GM19193 (cell line): ENCODE data around the gene NR1H2.

Source experiments
- POLR2A ChIP-seq: IDR thresholded peaks from 4 replicates; pipeline ENCODE4 v1.6.1; 2011; ENCODE audit not compliant: insufficient read depth, insufficient read length; ENCODE audit errors: extremely low read depth

Gene NR1H2

DNA sequence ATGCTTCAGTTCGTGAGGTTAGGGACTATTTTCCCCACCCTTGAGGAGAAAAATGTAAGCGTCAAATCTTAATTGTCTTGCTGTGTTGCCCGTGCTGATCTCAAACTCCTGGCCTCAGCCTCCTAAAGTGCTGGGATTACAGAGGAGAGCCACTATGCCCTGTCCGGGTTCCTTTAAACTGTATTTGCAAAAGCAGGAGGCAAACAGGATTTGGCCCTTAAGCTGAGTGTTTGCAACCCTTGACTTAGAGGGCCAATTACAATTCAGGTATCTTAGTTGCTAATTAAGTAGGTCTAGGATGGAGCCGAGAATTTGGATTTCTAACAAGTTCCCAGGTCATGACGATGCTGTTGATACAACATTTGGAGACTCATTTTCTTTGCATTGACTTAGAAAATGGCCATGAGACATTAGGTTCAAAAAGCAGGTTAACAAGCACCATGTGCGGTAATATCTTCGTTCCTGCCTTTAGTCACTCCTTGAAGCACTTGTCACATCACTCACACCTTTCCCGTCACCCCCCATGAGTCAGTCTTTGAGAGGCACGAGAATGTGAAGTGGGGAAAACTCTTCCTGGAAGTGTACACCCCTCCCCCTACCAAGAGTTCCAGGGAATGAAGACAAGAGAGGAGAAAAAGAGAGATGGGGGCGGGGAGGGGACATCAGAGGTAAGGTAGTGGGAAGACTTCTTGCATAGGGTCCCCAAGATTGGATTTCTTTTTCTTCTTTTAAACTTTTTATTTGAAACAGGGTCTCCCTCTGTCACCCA, 13.4 kb upstream of the NR1H2 start:
- TF ChIP-seq POLR2A = no peak

DNA sequence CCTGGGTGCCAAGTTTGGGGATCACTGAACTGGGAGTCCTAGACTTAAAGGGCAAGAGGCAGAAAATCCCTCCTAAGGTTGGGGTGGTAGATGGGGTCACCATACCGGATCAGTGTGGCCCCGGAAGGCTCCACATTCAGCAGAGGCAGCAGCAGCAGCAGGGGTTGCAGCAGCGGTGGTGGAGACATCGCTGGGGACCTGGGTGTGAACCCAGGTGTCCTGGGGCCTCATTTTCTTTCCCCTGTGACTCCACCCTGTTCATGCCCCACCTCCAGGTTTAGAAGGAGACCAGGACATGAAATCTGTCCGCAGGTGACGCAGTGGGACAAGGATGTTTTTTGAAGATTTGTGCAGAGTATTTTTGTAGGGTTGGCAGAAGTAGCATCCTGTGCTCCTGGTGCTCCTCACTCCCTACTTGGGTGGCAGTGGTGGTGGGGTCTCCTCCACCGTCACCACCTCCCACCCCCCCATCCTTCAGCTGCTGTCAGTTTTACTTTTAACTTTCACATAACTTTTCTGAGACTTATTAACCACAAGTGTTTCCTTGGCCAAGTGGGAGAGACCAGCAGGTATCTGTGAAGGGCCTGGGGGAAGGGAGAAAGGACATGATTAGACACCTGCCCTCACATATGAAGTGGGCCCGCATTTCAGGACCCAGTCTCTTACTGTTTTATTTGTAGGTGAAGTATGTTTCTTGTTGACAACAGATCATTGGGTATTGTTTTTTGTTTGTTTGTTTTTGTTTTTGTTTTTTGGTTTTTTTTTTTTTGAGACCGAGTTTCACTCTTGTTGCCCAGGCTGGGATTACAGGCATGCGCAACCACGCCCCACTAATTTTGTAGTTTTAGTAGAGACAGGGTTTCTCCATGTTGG, 10.6 kb upstream of the NR1H2 start, which contains the start of gene NAPSA:
NAPSA (minus strand) TSS at position 206 of the 873 bp plus-strand sequence; CDS start at position 188, 18 bp downstream.
- TF ChIP-seq POLR2A = no peak

DNA sequence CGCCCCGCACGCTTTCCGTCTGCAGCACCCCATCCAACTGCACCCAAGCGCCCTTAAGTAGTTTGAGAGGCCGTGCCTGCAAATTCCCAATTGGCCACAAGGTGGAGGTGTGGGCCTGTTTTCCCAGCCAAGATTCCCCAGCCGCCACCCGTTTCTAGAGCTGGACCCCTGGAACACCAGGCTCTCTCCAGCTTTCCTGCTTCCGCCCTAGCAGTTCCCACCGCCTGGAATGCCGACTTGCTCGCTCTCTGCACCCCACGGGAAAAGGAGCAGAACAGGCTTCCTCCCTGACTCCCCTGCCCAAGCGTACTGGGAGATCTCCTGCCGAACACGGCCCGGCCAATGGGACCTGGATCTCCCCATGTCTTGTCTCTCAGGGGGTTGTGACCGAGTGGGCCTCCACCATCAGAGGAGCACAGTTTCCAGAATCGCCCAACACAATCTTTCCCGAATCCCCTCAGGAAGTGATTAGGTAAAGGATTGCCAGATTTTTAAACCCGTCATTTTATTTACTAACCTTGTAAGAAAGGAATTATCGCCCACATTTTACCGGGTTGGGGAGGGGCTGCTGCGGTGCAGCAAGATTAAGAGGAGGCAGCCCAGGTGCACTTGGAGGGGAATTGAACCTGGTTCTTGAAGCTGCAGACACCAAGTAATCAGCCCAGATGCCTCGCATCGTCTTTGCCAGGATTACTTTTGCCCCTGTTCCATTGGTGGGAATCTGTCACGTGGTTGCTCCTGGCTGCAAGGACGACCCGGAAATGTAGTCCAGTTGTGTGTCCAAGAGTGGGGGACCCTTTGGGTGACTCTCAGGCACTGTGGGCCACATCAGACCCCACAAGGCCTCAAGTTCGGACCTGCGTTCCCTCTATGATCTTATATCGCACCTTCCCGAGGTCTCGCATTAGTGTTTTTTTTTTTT, 7.3 kb upstream of the NR1H2 start:
- TF ChIP-seq POLR2A = peak; percentile 27

- no peak for TF ChIP-seq POLR2A
These were observed 4.3 kb upstream of the NR1H2 start for GRCh38 chr19:50371914-50372475.

GRCh38 chr19:50377051-50377461, 799 bp downstream of the NR1H2 start:
- no peak for TF ChIP-seq POLR2A

GRCh38 chr19:50377517-50377916, 1.3 kb downstream of the NR1H2 start:
- no peak for TF ChIP-seq POLR2A

DNA sequence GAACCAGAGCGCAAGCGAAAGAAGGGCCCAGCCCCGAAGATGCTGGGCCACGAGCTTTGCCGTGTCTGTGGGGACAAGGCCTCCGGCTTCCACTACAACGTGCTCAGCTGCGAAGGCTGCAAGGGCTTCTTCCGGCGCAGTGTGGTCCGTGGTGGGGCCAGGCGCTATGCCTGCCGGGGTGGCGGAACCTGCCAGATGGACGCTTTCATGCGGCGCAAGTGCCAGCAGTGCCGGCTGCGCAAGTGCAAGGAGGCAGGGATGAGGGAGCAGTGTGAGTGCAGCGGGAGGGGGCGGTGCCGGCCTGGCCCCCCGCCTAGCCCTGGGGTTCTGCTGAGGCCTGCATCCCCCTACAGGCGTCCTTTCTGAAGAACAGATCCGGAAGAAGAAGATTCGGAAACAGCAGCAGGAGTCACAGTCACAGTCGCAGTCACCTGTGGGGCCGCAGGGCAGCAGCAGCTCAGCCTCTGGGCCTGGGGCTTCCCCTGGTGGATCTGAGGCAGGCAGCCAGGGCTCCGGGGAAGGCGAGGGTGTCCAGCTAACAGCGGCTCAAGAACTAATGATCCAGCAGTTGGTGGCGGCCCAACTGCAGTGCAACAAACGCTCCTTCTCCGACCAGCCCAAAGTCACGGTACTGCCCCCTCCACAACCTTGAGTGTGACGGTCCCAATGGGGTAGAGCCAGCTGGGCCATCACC, 2.1 kb downstream of the NR1H2 start:
- no peak for TF ChIP-seq POLR2A

DNA sequence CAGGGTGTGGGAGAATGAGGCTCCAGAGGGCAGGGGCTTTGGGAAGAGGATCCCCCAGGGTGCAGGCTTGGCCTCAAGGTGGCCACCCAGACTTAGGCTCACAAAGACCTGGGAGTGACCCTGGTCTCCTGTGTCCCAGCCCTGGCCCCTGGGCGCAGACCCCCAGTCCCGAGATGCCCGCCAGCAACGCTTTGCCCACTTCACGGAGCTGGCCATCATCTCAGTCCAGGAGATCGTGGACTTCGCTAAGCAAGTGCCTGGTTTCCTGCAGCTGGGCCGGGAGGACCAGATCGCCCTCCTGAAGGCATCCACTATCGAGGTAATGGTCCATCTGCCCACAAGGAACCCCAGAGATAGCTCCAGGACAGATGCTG, 2.6 kb downstream of the NR1H2 start:
- no peak for TF ChIP-seq POLR2A

DNA sequence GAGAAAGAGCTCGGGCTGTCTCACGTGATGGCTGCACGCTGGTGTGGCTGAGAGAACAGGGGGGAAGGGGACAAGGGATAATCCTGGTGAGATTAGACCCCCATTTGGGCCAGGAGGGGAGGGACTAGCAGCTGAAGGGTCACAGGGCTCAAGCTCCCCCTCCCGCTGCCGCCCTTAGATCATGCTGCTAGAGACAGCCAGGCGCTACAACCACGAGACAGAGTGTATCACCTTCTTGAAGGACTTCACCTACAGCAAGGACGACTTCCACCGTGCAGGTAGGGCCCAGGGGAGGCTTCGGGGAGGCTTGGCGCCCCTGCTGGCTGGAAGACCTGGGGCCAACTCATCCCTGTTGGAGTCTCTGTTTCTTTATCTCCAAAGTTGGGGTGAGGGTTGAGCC, 3.3 kb downstream of the NR1H2 start:
- no peak for TF ChIP-seq POLR2A

GRCh38 chr19:50380137-50380536, 3.9 kb downstream of the NR1H2 start:
- no peak for TF ChIP-seq POLR2A

DNA sequence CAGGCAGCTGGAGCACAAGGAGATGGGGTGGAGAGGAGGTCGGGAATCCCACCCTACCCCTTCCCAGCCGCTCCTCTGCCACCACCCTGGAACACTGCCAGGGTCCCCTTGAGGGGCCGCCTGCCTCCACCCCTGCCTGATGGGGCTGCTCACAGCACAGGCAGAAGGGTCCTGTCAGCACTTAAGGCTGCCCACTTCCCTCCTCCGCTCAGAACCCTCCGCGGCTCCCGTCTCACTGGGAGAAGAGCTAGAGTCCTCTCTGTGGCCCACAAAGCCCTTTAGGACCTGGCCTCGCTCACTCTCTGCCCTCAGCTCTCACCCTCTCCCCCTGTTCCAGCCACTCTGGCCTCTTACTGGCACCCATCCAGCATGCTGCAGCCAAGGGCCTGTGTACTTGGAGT, 4.5 kb downstream of the NR1H2 start:
- TF ChIP-seq POLR2A = no peak

DNA sequence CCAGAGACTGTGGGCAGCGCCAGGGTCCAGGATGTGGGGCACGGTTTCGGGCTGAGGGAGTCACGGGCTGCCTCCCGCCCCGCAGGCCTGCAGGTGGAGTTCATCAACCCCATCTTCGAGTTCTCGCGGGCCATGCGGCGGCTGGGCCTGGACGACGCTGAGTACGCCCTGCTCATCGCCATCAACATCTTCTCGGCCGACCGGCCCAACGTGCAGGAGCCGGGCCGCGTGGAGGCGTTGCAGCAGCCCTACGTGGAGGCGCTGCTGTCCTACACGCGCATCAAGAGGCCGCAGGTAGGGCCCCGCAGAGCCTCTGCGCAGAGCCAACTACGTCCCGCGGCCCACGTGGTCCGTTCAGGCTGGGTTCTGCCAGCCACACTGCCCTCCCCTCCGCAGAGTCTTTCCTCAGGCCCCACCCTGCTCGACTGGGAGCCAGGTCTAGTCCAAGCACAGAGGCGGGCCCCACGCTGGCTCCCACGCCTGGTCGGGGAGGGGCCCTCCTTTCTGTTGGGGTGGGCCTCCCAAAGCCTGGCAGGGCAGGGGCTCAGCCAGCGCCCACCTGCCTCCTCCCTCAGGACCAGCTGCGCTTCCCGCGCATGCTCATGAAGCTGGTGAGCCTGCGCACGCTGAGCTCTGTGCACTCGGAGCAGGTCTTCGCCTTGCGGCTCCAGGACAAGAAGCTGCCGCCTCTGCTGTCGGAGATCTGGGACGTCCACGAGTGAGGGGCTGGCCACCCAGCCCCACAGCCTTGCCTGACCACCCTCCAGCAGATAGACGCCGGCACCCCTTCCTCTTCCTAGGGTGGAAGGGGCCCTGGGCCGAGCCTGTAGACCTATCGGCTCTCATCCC, 5.8 kb downstream of the NR1H2 start:
- peak; percentile 10 for TF ChIP-seq POLR2A
